Activated T-cell treated with anti-CD3 and anti-CD28 coated beads, Interleukin-2, amount 50 U/mL, for 4 hours (primary cell): Measurements from ENCODE around the gene FOXO3. TPM values are rescaled to one million over a fixed set of nuclear protein-coding genes. Genes with fewer than 3 reads are reported as not detected.

ENCODE experiments used
- ATAC-seq, 2 donors: fragments of 200-7000 bp; cut with Tn5 transposase; one replicate each; pipeline ENCODE4 v1.10.0; 2021
- DNase-seq: peaks from one replicate; pipeline ENCODE4 v3.0.0-alpha.2; 2020
- H3K27me3 Mint-ChIP-seq: one replicate; pipeline ENCODE4 v1.8.0; 2021; ENCODE audit warnings: low read depth, mixed read lengths
- H3K36me3 Mint-ChIP-seq: one replicate; pipeline ENCODE4 v1.8.0; 2022; ENCODE audit warnings: mixed read lengths; ENCODE audit not compliant: insufficient read depth
- H3K4me1 Mint-ChIP-seq: one replicate; pipeline ENCODE4 v1.8.0; 2021; ENCODE audit warnings: low read depth, mixed read lengths
- H3K4me3 Mint-ChIP-seq: one replicate; pipeline ENCODE4 v1.8.0; 2021; ENCODE audit warnings: mild to moderate bottlenecking, moderate library complexity, mixed read lengths
- H3K9me3 Mint-ChIP-seq: one replicate; pipeline ENCODE4 v1.8.0; 2021; ENCODE audit warnings: mixed read lengths
- total RNA-seq, 3 donors: library from RNA; stranded (reverse); gene quantifications; one replicate each; pipeline ENCODE4 v1.2.1, GENCODE V29; 2021

Gene FOXO3
- total RNA-seq, 3 donors from 2014 or later: 8.5 to 13.0 (median 10.8) TPM

DNA sequence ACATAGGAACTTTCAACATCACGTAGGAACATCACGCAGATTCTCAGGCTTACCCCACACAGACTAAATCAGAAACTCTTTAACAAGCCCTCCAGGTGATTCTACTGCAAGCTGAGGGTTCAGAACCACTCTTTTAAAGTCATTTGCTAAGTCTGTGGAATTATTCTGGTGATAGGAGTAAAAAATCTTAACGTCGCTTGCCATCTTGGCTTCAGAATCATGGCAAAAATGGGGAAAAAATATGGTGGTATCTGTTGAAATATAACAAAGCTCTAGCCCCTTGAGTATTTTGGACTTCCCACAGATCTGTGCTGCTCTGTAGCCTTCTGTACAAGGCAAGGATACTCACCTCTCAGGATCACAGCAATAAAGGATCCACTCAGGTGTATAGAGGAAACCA, 17.4 kb downstream of the FOXO3 start:
- Mint-ChIP-seq H3K4me1 (peaks cover 73% of the 10 kb centered on the region), H3K4me3 (no peak overlapping the region)
- no peak for DNase-seq

DNA sequence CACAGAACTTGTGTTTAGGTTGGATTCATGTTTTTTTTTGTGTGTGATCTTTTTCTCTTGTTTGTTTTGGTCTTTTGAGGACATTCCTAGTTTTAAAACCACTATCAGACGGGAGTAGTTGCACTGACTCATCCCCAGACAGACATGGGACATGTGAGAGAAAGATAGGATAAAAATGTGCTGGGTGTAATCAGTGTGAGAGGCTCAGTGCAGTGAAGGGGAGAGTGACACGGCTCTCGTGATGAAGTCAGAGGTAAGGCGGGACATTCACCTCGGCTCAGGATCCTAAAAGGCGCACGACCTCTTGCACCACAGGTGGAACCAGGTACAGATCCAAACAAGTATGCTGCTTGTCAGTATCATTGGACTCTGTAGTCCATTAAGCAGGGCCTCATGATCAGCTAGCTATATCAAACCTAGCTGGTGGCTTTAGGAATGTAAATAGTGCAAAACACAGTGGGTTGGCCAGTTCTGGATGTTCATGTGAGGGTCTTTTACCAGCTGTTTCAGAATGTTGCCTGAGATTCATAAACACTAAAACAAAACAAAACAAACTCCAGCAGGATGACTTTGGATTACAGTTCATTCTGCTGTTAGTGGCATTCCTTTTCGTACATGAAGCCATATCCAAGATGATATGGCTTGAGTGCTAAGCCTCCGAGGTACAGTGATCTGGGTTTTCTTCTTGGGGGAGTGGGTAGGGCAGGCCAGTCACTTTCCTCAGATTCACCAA, 18.0 kb downstream of the FOXO3 start:
- ATAC-seq: no peak

More for the DNA sequence above, 17.4 kb downstream of the FOXO3 start:
- ATAC-seq: no peak
- Mint-ChIP-seq H3K27me3 (no peaks in the 10 kb centered on the region), H3K9me3 (no peaks in the 10 kb centered on the region), H3K36me3 (peaks cover 15% of the 10 kb centered on the region)

DNA sequence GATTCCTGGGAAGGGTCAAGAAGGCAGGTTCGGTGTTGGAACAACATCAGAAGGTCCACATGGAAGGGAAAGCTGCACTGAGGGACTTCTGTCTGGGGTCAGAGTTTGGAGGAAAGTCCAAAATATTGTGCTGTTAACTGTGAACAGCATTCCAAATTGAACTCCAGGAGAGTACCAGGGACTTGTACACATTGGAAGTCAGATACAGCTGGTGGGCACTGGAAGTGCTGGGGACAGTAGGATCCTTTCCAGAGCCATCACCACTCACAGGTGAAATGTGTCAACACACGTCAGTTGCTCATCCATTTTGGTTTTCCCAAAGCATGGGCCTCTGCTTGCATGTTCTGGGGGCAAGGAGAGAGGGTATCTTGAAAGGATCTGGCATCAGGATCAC, 18.6 kb downstream of the FOXO3 start:
- Mint-ChIP-seq H3K4me3 (no peak overlapping the region), H3K4me1 (peaks cover 76% of the 10 kb centered on the region), H3K9me3 (no peaks in the 10 kb centered on the region), H3K36me3 (peaks cover 16% of the 10 kb centered on the region), H3K27me3 (no peaks in the 10 kb centered on the region)
- ATAC-seq (no peak), DNase-seq (no peak)

More for the DNA sequence above, 18.0 kb downstream of the FOXO3 start:
- peaks cover 74% of the 10 kb centered on the region for H3K4me1 Mint-ChIP-seq
- peaks cover 16% of the 10 kb centered on the region for H3K36me3 Mint-ChIP-seq
- H3K27me3 Mint-ChIP-seq: no peaks in the 10 kb centered on the region
- H3K9me3 Mint-ChIP-seq: no peaks in the 10 kb centered on the region
- no peak overlapping the region for H3K4me3 Mint-ChIP-seq
- DNase-seq: no peak

DNA sequence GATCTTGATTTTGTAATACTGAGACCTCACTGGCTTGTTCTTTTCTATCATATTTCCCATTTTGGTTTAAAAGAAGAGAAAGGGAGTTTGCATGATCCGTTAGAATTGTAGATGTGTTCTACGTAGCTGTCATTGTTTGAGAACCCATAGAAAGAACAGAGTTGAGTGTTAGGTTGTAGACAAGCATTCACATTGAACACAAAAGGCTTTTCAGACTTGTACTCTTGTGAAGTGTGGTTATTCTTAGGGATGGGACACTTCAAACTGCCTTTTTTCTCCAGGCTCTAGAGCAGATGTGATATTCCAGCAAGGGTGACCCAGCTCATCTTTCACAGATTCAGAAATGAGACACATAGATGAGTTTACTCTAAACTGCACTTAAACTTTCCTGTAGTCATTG, 19.9 kb downstream of the FOXO3 start:
- Mint-ChIP-seq H3K36me3 (peaks cover 12% of the 10 kb centered on the region), H3K4me3 (no peak overlapping the region), H3K9me3 (no peaks in the 10 kb centered on the region), H3K4me1 (peaks cover 65% of the 10 kb centered on the region), H3K27me3 (no peaks in the 10 kb centered on the region)
- ATAC-seq: no peak
- DNase-seq: no peak

DNA sequence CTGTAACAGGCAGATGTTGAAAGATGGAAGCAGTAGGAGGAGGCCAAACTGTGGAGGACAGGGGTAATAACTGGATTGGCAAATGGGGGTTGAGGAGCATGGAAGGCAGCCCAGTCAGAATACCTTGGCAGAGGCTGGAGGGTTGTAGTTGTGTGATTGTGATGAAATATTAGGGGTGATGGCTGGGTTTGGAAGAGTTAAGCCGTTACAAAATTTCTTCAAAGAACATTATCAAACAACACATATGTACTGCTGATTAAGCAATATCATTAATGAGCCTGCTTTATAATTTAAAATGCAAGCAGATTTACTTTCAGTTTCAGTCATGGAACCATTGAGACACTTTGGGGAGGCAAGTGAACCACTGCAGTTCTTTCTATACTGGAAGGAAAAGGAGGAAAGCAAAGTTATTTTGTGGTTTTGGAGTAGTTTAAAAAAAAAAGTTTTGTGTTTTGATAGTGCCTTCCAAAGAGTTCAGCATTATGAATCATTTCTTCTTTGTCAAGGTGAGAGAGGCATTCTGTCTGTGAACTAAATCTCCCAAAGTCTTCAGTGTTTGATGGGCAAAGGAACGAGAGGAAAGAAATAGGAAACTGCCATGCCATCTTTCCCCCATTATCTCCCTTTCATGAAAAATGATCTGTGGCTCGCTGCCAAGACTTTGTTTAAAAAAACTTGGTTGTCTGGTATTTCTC, 20.7 kb downstream of the FOXO3 start:
- H3K36me3 Mint-ChIP-seq: peaks cover 12% of the 10 kb centered on the region
- H3K4me3 Mint-ChIP-seq: peak overlapping the region; percentile 7
- H3K4me1 Mint-ChIP-seq: peaks cover 61% of the 10 kb centered on the region
- H3K9me3 Mint-ChIP-seq: no peaks in the 10 kb centered on the region
- ATAC-seq (peak; percentile 53 to 55), DNase-seq (no peak)
- H3K27me3 Mint-ChIP-seq: no peaks in the 10 kb centered on the region

DNA sequence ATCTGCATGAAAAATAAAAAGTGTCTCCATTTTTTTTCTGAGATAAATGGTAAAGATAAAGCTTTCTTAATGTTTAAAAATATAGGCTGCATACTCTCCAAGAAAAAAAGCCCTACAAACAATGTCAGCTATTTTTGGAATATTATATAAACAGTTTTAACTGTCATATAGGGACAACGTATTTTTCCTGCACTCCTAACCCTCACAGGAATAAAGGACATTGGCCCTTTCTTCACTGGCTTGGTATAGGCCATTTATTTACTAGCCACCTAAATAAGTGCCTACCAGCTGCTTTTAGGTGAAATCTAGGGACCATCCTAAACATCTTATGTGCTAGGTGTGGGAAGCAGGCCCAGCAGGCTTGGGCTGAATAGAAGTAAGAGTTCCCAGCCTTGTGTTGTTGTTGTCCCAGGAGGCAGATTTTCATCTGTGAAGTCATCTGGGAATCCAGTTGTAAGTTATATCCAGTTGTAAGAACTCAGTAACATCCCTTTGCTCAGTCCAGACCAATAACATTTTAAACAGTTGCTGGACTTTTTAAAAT, 21.3 kb downstream of the FOXO3 start:
- no peak overlapping the region for H3K4me3 Mint-ChIP-seq

DNA sequence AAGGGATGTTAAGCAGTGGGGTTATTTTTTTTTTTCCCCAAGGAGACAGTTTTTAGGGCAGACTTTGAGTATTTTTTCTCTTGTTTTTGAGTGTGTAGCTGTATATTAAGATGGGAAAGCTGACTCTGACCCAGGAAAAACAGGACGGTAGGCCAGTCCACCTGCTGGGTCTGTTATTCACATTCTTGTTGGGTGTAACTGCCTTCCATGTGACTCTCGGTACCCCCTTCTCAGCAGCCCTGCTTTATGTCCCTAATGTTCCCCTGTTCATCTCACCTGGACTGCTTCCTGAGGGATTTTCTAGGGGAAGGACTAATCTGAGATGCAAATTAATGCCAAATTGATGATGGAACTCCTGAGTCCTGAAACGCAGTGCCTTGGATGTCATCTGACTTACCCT, 21.9 kb downstream of the FOXO3 start:
- Mint-ChIP-seq H3K4me1 (peaks cover 54% of the 10 kb centered on the region), H3K9me3 (no peaks in the 10 kb centered on the region), H3K4me3 (no peak overlapping the region), H3K27me3 (no peaks in the 10 kb centered on the region), H3K36me3 (peaks cover 12% of the 10 kb centered on the region)
- DNase-seq: no peak
- ATAC-seq: no peak

More for the DNA sequence above, 21.3 kb downstream of the FOXO3 start:
- no peak for DNase-seq
- Mint-ChIP-seq H3K9me3 (no peaks in the 10 kb centered on the region), H3K36me3 (peaks cover 12% of the 10 kb centered on the region), H3K4me1 (peaks cover 55% of the 10 kb centered on the region), H3K27me3 (no peaks in the 10 kb centered on the region)
- ATAC-seq: no peak

DNA sequence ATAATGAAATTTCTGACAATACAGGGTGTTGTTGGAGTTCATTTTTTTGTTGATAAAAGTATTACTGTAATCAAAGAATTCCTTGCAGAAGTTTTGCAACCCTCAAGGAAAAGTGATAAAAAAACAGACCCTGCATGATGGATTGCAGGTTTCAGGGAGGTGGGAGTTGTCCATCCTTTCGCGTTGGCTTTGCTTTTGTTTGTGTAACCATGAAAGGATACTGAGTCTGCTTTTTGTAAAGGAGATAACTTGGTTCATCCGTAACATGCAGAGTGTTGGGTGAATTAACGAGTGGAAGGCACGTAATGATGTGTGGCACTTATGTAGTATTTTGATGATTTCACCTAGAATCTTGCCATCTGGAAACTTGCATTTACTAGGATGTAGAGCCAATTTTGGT, 23.6 kb downstream of the FOXO3 start:
- no peaks in the 10 kb centered on the region for H3K9me3 Mint-ChIP-seq
- no peak for ATAC-seq

DNA sequence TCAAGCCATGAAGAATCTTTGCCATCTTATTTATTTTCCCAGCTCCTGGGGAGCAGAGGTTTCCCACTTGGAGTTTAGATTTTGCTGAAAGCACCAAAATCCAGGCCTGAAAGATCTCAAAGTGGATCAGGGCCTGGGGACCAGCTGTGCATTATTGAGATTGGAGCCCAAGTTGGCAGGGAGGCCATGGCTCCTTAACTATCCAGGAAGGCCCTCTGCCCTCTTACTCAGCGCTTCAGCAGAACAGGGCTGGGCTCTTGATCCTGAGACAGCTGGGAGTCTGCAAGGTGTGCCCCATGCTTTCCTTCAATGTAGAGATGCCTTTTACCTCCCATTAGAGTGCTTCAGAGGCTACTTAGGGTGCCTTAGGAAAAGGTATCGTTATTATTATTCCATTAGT, 24.6 kb downstream of the FOXO3 start:
- no peak overlapping the region for H3K4me3 Mint-ChIP-seq
- ATAC-seq (no peak), DNase-seq (no peak)
- H3K4me1 Mint-ChIP-seq: peaks cover 60% of the 10 kb centered on the region
- H3K27me3 Mint-ChIP-seq: no peaks in the 10 kb centered on the region
- H3K36me3 Mint-ChIP-seq: peaks cover 3% of the 10 kb centered on the region
- no peaks in the 10 kb centered on the region for H3K9me3 Mint-ChIP-seq

More for the DNA sequence above, 23.6 kb downstream of the FOXO3 start:
- Mint-ChIP-seq H3K36me3 (peaks cover 3% of the 10 kb centered on the region), H3K4me1 (peaks cover 56% of the 10 kb centered on the region), H3K27me3 (no peaks in the 10 kb centered on the region), H3K4me3 (no peak overlapping the region)
- no peak for DNase-seq

DNA sequence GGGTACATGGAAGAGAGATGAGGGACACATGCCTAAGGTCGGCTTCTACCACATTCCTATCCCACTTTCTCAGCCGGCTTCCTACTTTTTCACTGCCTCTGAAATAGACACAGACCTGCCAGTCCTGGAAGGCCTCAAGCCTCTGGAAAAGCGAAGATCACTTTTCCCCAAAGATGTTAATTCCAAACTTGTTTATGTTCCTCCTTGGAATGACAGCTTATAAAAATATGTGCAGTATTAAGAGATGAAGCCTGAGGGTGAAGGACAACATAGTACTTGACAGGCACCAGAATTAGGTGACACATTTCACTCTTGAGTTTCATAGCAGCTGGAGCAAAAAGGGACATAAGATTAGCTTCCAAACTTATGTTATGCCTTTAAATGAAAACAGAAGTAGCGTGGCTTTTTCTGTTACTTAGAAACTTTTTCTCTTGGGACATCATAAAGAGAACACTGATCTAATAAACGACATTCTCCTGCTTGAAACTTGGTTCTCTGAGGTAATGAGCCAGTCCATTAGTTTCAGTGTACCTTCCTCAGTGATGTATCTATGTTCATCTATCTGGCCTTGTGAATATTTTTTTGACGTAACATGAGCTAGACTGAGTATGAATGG, 25.3 kb downstream of the FOXO3 start:
- no peak overlapping the region for H3K4me3 Mint-ChIP-seq
- peaks cover 56% of the 10 kb centered on the region for H3K4me1 Mint-ChIP-seq
- ATAC-seq (no peak), DNase-seq (no peak)
- H3K27me3 Mint-ChIP-seq: no peaks in the 10 kb centered on the region
- H3K9me3 Mint-ChIP-seq: no peaks in the 10 kb centered on the region
- peaks cover 3% of the 10 kb centered on the region for H3K36me3 Mint-ChIP-seq

DNA sequence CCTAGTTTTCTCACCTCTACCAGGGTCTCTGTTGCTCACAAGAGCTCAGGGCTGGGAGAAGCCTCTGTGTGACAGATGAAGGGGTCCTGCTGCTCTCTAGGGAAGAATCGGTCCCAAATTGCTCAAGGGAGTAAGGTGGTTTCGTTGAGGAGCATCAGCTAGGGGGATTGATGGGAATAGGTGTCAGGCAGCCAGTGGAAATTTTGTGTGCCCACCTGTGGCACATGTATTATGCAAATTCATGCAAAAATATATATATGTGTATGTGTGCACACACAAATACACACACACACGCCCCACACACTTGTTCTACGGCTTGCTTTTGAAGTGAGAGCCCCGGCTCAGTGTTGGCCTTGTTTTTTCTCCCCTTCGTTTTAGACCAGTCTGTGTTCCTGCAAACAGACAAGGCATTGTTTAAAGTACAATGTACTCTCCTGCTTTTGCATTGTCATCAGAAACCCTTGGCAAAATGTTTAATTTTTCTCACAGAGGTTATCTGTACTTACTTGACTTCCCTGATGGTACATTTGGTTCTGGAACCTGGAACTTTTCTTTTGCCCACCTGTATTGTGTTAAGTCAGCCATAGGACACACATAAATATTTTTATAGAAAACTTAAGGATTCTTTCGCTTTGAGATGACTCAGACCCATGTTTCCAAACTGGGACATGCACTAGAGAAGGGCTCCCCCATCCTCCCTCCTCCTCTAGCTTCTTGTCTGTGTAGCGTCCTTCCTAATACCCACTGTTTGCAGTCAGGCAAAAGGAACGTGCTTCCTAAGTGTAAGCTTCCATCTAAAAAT, 26.7 kb downstream of the FOXO3 start:
- Mint-ChIP-seq H3K9me3 (no peaks in the 10 kb centered on the region), H3K27me3 (no peaks in the 10 kb centered on the region), H3K36me3 (peaks cover 3% of the 10 kb centered on the region), H3K4me3 (no peak overlapping the region), H3K4me1 (peaks cover 57% of the 10 kb centered on the region)
- DNase-seq (no peak), ATAC-seq (no peak)

DNA sequence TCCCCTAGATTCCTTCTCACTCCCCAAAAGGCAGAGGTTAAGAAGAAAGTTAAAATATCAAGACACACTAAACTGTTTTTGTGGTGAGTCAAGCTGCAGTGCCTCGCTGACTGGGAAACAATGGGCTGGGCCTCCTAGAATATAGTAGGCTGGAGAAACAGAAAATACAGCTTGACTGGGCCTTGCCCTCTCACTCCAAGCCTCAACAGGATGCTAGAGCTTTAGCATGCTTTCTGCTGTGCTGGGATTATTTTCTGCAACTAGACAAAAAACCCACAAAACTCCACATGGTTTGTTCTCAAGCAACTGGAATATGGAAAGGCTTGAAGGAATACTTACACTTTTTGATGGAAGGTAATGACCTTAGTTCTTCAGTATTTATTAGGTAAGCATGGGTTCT, 27.9 kb downstream of the FOXO3 start:
- no peaks in the 10 kb centered on the region for H3K9me3 Mint-ChIP-seq
- H3K36me3 Mint-ChIP-seq: no peaks in the 10 kb centered on the region
- DNase-seq (no peak), ATAC-seq (peak; percentile 32 to 42)
- H3K27me3 Mint-ChIP-seq: no peaks in the 10 kb centered on the region
- H3K4me3 Mint-ChIP-seq: no peak overlapping the region
- H3K4me1 Mint-ChIP-seq: peaks cover 58% of the 10 kb centered on the region

DNA sequence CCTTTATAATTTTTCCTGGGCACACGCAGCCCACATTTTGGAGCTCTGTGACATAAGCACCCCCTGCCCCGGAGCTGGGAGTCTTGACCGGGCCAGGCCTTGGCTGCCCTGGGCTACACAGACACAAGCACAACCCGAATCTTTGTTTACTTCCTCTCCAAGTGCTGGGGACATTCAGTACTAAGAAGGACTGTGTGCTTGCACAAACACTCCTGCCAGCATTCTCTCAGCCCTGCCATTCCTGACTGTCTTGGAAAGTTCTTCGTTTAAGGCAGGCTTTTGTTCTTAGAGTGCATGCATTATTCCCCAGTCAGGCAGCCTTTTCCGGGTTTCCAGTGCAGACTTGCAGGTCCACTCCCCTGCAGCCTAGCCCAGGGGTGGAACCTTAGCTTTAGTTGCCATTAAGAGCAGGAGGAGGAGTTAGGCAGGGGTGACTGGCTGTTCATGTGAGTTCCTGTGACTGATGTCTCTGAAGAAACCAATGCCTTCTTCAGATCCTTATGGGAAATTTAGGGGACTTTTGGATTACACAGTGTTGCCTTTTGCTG, 28.6 kb downstream of the FOXO3 start:
- DNase-seq (no peak), ATAC-seq (peak in 1 of 2 donors; percentile 43)
- Mint-ChIP-seq H3K36me3 (no peaks in the 10 kb centered on the region), H3K27me3 (no peaks in the 10 kb centered on the region), H3K9me3 (no peaks in the 10 kb centered on the region), H3K4me1 (peaks cover 55% of the 10 kb centered on the region), H3K4me3 (no peak overlapping the region)
